ENCODE data around the gene MALRD1. TPM values are rescaled to one million over a fixed set of nuclear protein-coding genes. Genes with fewer than 3 reads are reported as not detected.
A peak's percentile ranks its signal among the peaks of the same experiment; 100 is the strongest.

The MALRD1 gene
- total RNA-seq = 1 to 10 TPM in 1 of 2 donors, under 1 TPM in 1; 0.84 to 2.2 TPM
- long read RNA-seq, partial matches to known transcripts = 0 of 3 reads
- long read RNA-seq, other reads (novel, unspliced or antisense) = 3 of 3 reads

- intact Hi-C loops (cut with DNase I) = no loop called here
- ATAC-seq (no peak), DNase-seq (no peak)
These were observed at the start of gene MALRD1 for GRCh38 chr10:19048489-19048888. MALRD1 (plus strand) TSS chr10:19048801; CDS start chr10:19048939, 138 bp downstream.

DNA sequence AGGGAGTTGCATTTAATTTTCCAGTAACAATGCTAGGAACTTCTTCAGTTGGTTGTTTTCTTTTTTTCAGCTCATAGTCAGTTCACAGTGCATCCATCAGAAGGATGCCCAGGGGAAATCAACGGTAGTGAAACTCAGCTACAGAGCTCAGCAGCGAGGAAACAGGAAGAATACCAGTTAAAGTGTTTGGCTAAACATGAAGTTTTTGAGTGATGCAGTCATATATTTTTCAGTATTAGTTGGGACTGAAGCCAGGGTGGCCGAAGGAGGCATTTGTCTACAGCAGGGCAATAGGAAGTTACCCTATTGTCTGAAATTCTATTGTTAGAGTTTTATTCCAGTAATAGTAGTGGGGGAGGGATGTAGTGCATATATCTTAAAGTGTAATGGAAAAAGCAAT, 45.3 kb upstream of the MALRD1 start:
- ATAC-seq = peak; percentile 19 to 78
- DNase-seq = no peak
- intact Hi-C loops (cut with DNase I) = no loop called here

- intact Hi-C loops (cut with DNase I) = no loop called here
These were observed 36.5 kb upstream of the MALRD1 start for GRCh38 chr10:19012111-19012510.

GRCh38 chr10:19014034-19014433, 34.6 kb upstream of the MALRD1 start:
- no peak for DNase-seq
- ATAC-seq = peak in 1 of 2 donors; percentile 59
- intact Hi-C loops (cut with DNase I) = no loop called here

More at GRCh38 chr10:19012111-19012510, 36.5 kb upstream of the MALRD1 start:
- no peak for ATAC-seq
- no peak for DNase-seq

DNA sequence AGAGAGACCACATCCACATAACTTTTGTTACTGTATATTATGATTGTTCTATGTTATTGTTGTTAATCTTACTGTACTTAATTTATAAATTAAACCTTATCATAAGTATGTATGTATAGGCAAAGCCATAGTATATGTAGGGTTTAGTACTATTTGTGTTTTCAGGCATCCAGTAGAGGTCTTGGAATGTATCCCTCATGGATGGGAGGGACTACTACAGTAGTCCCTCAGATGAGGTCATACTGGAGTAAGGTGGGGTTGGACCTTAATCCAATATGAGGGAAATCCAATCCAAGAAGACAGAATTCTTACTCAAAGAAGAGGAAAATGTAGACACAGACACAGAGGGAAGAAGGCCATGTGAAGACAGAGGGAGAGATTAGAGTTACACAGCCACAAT, 34.1 kb upstream of the MALRD1 start:
- DNase-seq = no peak
- ATAC-seq = no peak
- intact Hi-C loops (cut with DNase I) = no loop called here

GRCh38 chr10:19017116-19017890, 31.3 kb upstream of the MALRD1 start:
- no peak for ATAC-seq
- intact Hi-C loops (cut with DNase I) = no loop called here
- no peak for DNase-seq

DNA sequence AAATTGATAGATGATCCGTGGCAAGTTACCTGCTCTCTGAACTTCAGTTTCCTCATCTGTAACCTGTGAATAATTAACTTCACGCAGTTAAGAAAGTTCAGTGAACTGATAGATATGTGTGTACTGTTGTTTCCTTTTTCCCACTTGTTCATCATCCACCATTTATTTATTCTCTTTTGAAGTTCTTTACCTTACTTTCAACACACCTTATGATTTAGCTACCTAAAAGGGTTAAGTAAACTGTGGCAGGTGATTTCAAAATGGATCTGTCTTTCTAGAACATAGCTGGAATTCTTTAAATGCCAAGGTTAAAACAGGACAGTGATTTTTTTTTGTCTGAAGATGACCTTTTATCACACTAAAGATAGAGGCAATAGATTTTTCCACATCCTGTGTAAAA, 27.4 kb upstream of the MALRD1 start:
- ATAC-seq (no peak), DNase-seq (no peak)
- intact Hi-C loops (cut with DNase I) = no loop called here

GRCh38 chr10:19024611-19025010, 24.0 kb upstream of the MALRD1 start:
- ATAC-seq = no peak
- intact Hi-C loops (cut with DNase I) = no loop called here
- DNase-seq = no peak

GRCh38 chr10:19031763-19032162, 16.8 kb upstream of the MALRD1 start:
- DNase-seq = no peak
- intact Hi-C loops (cut with DNase I) = no loop called here
- no peak for ATAC-seq

DNA sequence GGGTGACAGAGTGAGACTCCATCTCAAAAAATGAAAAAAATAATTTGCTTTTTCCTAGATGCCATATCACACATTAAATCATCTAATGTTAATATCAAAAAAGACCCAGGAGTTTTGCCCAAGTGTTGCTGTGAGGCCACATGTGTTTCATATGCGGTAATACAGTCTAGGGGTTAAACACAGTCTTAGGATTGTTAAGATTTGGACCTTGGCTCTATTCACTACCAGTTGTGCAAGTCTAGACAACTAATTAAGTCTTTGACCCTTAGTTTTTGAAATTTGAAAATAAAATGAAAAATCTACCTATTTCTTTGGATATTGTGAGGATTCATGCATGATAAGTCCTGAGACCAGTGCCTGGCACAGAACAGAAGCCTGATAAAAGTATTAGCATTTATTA, 14.9 kb upstream of the MALRD1 start:
- intact Hi-C loops (cut with DNase I) = no loop called here
- no peak for DNase-seq
- no peak for ATAC-seq

GRCh38 chr10:19041171-19041570, 7.4 kb upstream of the MALRD1 start:
- DNase-seq = no peak
- no peak for ATAC-seq
- intact Hi-C loops (cut with DNase I) = no loop called here

- intact Hi-C loops (cut with DNase I) = no loop called here
- DNase-seq (no peak), ATAC-seq (no peak)
These were observed 5.2 kb upstream of the MALRD1 start for GRCh38 chr10:19043431-19043830.

DNA sequence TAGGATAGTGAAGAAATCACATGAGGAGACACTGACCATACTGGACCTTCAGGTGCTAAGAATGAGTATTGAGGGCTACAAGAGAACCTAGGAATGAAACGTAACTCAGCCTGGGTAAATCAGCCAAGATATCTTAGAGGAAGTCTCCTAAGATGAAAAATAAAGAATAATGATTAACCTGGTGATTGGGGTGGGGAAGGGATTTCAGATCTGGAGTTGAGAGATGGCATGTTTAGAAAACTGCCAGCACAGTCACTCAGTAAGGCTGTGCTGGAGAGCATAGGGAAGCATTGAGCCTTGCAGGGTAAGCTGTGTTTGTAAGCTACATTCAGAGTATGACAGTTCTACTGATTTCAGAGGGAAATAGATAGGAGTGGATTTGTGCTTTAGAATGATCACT, 1.9 kb upstream of the MALRD1 start:
- intact Hi-C loops (cut with DNase I) = no loop called here
- no peak for ATAC-seq
- no peak for DNase-seq

DNA sequence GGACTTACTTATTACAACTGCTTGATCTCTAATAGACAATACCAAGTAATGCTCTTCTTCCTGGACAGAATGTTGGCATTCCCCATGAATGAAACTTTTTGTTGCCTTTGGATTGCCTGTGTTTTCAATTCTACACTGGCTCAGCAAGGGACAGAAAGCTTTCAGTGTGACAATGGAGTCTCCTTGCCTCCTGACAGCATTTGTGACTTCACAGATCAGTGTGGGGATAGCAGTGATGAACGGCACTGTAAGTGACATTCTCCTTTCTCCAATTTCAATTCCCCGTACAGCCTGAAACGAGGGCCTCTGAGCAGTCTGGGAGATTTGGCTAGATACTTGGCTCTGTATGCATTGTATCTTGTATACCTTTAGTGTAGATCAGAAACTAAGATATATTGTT, 290 bp downstream of the MALRD1 start:
- ATAC-seq (no peak), DNase-seq (no peak)
- intact Hi-C loops (cut with DNase I) = no loop called here

- DNase-seq (no peak), ATAC-seq (no peak)
- intact Hi-C loops (cut with DNase I) = no loop called here
These were observed 966 bp downstream of the MALRD1 start for GRCh38 chr10:19049567-19049966.

GRCh38 chr10:19054289-19054835, 5.8 kb downstream of the MALRD1 start:
- ATAC-seq (no peak), DNase-seq (no peak)
- intact Hi-C loops (cut with DNase I) = no loop called here

GRCh38 chr10:19058046-19058445, 9.4 kb downstream of the MALRD1 start:
- intact Hi-C loops (cut with DNase I) = no loop called here
- DNase-seq = no peak
- no peak for ATAC-seq

GRCh38 chr10:19063986-19064385, 15.4 kb downstream of the MALRD1 start:
- intact Hi-C loops (cut with DNase I) = no loop called here
- DNase-seq = no peak
- no peak for ATAC-seq

GRCh38 chr10:19071946-19072345, 23.3 kb downstream of the MALRD1 start:
- DNase-seq = no peak
- ATAC-seq = no peak

DNA sequence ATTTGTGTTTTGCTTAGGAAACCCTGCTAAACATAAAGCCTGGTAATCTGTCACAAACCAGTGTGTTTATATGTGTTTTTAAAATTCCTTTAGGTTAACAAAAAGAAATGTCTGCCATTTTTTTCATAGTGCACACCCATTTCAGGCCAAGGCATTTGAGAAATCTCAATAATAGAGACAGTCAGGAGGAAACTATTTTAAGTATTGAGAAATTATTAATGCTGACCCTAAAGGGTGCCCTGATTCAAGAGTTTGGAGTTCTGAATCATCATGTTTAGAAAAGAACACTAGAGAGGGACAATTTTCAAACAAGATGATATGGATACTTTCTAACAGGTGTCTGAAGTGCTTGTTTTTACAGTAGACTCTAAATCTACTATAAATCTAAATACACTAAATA, 28.7 kb downstream of the MALRD1 start:
- DNase-seq = no peak
- intact Hi-C loops (cut with DNase I) = no loop called here

More at GRCh38 chr10:19071946-19072345, 23.3 kb downstream of the MALRD1 start:
- intact Hi-C loops (cut with DNase I) = no loop called here

GRCh38 chr10:19096501-19097073, 48.0 kb downstream of the MALRD1 start:
- intact Hi-C loops (cut with DNase I) = no loop called here
- DNase-seq (no peak), ATAC-seq (no peak)

More for the DNA sequence above, 28.7 kb downstream of the MALRD1 start:
- no peak for ATAC-seq

Measured in left cardiac atrium (tissue), 4 donors.